ENCODE data around the gene FOXL3.

FOXL3 gene

GRCh38 chr7:302054-302992, 12.4 kb downstream of the FOXL3 start:
- no peak for DNase-seq (ENCODE audit: low spot score)

- no peak for DNase-seq (ENCODE audit: low spot score)
These were observed 13.5 kb downstream of the FOXL3 start for GRCh38 chr7:303425-303824.

GRCh38 chr7:303884-304573, 14.1 kb downstream of the FOXL3 start:
- DNase-seq (ENCODE audit: low spot score), result no peak

GRCh38 chr7:304574-305409, 14.8 kb downstream of the FOXL3 start:
- DNase-seq (ENCODE audit: low spot score), result no peak

GRCh38 chr7:305410-306151, 15.6 kb downstream of the FOXL3 start:
- DNase-seq (ENCODE audit: low spot score), result no peak

- DNase-seq (ENCODE audit: low spot score), result no peak
These were observed 18.0 kb downstream of the FOXL3 start for GRCh38 chr7:307970-308369.

GRCh38 chr7:309586-310228, 19.7 kb downstream of the FOXL3 start:
- DNase-seq (ENCODE audit: low spot score), result no peak

- no peak for DNase-seq (ENCODE audit: low spot score)
These were observed 21.2 kb downstream of the FOXL3 start for GRCh38 chr7:311131-311680.

- DNase-seq (ENCODE audit: low spot score), result no peak
These were observed 21.8 kb downstream of the FOXL3 start for GRCh38 chr7:311796-312195.

GRCh38 chr7:312424-312823, 22.5 kb downstream of the FOXL3 start:
- DNase-seq (ENCODE audit: low spot score), result no peak

GRCh38 chr7:314853-315252, 24.9 kb downstream of the FOXL3 start:
- no peak for DNase-seq (ENCODE audit: low spot score)

GRCh38 chr7:315516-316265, 25.7 kb downstream of the FOXL3 start:
- DNase-seq (ENCODE audit: low spot score), result no peak

- DNase-seq (ENCODE audit: low spot score), result no peak
These were observed 27.9 kb downstream of the FOXL3 start for GRCh38 chr7:317643-318405.

GRCh38 chr7:318476-318875, 28.5 kb downstream of the FOXL3 start:
- no peak for DNase-seq (ENCODE audit: low spot score)

GRCh38 chr7:318878-319661, 29.1 kb downstream of the FOXL3 start:
- no peak for DNase-seq (ENCODE audit: low spot score)

- DNase-seq (ENCODE audit: low spot score), result no peak
These were observed 30.3 kb downstream of the FOXL3 start for GRCh38 chr7:320297-320696.

- DNase-seq (ENCODE audit: low spot score), result peak; percentile 74
These were observed 32.2 kb downstream of the FOXL3 start for GRCh38 chr7:322111-322671.

GRCh38 chr7:322708-323111, 32.7 kb downstream of the FOXL3 start:
- no peak for DNase-seq (ENCODE audit: low spot score)

Data from hepatic stellate cell (primary cell).